Coronary artery (tissue), 2 donors: ENCODE data around the gene CS.

Source experiments
- DNase-seq: peaks from one replicate; pipeline ENCODE4 v3.0.0-alpha.2; 2017; ENCODE audit warnings: low spot score
- H3K27ac ChIP-seq, 2 donors: fragments of 200-600 bp; sonication (generic); one replicate each; pipeline ENCODE4 v1.5.1; 2016 to 2019
- H3K4me3 ChIP-seq: fragments of 200-600 bp; sonication (generic); 2 replicates; pipeline ENCODE4 v1.5.1; 2016; ENCODE audit warnings: mild to moderate bottlenecking, moderate library complexity
- TF ChIP-seq, protein P1 (sequence below): fragments of 200-600 bp; sonication (generic); IDR thresholded peaks from one replicate; pipeline ENCODE4 v1.5.1; 2019; ENCODE audit warnings: antibody characterized with exemption

The CS gene

DNA sequence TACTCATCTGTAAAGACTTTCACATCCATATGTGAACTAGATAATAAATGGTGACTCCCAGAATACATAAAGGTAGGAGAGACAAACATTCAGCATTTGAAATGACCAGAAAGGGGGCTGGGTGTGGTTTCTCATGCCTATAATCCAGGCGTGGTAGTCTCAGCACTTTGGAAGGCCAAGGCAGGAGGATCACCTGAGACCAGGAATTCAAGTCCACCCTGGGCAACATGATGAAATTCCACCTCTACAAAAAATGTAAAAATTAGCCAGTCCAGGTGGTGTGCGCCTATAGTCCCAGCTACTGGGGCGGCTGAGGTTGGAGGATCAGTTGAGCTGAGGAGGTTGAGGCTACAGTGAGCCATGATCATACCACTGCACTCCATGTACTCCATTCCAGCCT, 4.1 kb upstream of the CS start:
- TF ChIP-seq, protein P1, sequence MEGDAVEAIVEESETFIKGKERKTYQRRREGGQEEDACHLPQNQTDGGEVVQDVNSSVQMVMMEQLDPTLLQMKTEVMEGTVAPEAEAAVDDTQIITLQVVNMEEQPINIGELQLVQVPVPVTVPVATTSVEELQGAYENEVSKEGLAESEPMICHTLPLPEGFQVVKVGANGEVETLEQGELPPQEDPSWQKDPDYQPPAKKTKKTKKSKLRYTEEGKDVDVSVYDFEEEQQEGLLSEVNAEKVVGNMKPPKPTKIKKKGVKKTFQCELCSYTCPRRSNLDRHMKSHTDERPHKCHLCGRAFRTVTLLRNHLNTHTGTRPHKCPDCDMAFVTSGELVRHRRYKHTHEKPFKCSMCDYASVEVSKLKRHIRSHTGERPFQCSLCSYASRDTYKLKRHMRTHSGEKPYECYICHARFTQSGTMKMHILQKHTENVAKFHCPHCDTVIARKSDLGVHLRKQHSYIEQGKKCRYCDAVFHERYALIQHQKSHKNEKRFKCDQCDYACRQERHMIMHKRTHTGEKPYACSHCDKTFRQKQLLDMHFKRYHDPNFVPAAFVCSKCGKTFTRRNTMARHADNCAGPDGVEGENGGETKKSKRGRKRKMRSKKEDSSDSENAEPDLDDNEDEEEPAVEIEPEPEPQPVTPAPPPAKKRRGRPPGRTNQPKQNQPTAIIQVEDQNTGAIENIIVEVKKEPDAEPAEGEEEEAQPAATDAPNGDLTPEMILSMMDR: no peak
- H3K4me3 ChIP-seq: no peak overlapping the region
- no peak overlapping the region for H3K27ac ChIP-seq
- DNase-seq: no peak

DNA sequence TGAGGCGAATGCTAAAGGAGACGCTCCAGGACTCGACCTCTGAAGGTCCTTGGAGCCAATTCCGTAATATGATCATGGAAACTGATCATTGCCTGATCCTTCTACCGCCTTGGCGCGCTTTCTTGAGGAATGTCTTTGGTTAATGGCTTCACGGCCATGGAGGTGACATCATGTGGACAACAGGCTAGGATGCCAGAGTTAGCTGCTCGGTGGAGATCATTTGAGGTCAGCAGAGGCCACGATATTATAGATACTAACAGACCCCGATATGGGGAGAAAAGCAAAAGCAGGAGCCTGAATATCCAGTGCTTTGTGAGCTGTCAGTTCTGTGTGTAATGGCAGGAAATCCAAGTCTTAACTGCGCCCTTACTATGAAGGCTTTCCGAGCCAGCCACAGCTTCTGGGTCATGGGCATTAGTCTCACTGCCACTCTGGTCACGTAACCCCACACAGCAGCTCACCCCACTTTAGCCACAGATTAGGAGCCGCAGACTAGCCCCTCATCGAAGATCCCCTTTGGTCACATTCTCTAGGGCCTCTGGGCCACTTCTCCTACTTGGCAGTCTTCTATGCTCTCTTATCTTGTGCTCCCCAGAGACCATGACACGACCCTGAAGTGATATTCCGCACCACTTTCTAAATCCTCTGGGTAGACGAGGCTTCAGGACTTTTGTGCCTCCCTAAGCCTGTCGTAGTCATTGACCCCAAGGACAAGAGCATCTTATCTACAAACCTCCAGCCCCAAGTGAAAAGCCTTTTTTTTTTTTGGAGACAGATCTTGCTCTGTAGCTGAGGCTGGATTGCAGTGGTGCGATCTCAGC, 724 bp upstream of the CS start:
- Histone ChIP-seq H3K4me3 (peak overlapping the region; percentile 96), H3K27ac (peak overlapping the region; percentile 86 to 92)
- TF ChIP-seq, protein P1: no peak
- DNase-seq: no peak

DNA sequence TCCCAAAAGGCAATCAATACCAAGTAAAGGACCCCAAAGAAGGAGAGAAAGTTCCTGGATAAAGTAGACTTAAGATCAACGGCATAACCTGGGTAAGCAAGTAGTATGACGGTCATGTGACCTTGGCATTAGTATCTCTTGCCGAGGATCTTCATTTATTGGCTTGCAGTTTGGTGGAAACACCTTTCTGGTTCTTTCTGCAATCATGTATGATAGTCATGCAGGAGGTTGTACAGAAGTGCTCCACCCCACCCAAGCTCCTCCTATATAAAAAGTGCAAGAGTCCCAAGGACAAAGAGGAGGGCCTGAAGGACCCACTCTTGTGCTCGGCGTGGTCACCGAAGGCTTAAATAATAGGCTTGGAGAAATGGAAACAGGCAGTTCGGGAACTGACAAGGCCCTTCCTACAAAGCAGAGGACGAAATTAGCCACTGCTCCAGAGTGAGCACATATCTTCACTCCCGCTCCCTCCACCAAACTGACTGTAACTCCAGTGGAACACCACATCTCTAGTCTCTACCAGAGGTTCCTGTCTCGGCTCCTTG, 750 bp downstream of the CS start:
- DNase-seq: no peak
- TF ChIP-seq, protein P1: no peak
- peak overlapping the region; percentile 96 for H3K4me3 ChIP-seq
- H3K27ac ChIP-seq: peak overlapping the region; percentile 86 to 92

DNA sequence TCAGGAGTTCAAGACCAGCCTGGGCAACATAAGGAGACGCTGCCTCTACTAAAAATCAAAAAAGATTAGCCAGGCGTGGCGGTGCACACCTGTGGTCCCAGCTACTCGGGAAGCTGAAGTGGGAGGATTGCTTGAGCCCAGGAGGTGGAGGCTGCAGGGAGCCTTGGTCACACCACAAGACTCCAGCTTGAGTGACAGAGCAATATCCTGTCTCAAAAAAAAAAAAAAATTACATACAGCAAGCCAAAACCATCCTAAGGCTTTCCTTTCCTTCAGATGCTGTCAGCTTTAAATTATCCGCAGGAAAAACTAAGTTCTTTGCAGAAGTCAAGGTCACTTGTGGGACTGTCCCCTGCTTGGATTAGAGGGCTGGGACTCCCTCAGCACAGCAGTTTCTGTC, 1.3 kb downstream of the CS start:
- TF ChIP-seq, protein P1: no peak
- DNase-seq: no peak
- Histone ChIP-seq H3K27ac (peak overlapping the region; percentile 8 to 86), H3K4me3 (peak overlapping the region; percentile 96)

DNA sequence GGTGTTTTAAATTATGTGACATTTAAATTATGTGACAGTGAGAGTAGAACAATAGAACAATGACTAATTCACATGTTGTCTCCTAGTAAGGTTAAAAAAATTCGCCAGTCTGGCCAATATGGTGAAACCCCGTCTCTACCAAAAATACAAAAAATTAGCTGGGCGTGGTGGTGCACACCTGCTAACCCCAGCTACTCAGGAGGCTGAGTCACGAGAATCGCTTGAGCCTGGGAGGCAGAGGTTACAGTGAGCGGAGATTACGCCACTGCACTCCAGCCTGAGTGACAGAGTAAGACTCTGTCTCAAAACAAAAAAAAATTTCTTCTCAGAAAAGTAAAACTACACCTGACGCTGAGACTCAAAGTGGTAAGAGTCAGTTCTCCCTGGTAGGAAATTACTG, 2.7 kb downstream of the CS start:
- TF ChIP-seq, protein P1: no peak

DNA sequence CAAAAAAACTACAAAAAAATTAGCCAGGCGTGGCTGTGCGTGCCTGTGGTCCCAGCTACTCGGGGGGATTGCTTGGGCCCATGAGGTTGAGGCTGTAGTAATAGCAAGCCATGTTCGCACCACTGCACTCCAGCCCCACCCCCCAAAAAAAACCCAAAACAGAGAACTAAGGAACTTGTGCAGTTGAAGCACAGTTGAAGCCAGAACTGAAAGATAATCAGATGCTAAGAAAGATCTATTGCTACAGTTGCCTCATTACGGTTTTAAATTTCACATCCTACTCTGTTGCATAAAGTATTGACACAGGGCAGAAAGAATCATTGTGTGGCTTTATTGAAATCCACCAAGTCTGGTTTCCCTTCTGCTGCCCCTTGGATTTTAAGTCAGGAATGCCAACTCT, 3.8 kb downstream of the CS start:
- Histone ChIP-seq H3K4me3 (no peak overlapping the region), H3K27ac (no peak overlapping the region)
- DNase-seq: no peak
- TF ChIP-seq, protein P1: no peak

More for the DNA sequence above, 2.7 kb downstream of the CS start:
- no peak overlapping the region for H3K4me3 ChIP-seq
- H3K27ac ChIP-seq: no peak overlapping the region
- DNase-seq: no peak

DNA sequence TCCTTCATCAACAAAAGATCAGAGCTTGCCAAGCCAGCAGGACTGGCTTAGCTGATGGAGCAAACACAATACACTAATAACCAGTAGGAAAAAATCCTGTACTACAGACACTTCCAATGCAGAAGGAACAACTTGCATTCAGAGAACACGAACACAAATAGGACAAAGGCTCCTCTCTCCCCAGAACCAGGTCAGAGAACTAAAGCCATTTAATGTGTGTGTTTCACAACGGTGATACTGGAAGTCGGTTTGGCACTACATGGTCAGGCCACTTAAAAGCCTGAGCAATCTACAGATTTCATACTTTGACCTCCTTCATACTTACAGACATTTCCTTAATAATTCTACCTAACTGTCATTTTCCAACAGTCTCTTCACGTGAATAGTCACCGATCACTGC, 6.3 kb downstream of the CS start:
- Histone ChIP-seq H3K4me3 (no peak overlapping the region), H3K27ac (no peak overlapping the region)
- no peak for DNase-seq
- TF ChIP-seq, protein P1: no peak
